ENCODE data around the gene DDX1.

DNA sequence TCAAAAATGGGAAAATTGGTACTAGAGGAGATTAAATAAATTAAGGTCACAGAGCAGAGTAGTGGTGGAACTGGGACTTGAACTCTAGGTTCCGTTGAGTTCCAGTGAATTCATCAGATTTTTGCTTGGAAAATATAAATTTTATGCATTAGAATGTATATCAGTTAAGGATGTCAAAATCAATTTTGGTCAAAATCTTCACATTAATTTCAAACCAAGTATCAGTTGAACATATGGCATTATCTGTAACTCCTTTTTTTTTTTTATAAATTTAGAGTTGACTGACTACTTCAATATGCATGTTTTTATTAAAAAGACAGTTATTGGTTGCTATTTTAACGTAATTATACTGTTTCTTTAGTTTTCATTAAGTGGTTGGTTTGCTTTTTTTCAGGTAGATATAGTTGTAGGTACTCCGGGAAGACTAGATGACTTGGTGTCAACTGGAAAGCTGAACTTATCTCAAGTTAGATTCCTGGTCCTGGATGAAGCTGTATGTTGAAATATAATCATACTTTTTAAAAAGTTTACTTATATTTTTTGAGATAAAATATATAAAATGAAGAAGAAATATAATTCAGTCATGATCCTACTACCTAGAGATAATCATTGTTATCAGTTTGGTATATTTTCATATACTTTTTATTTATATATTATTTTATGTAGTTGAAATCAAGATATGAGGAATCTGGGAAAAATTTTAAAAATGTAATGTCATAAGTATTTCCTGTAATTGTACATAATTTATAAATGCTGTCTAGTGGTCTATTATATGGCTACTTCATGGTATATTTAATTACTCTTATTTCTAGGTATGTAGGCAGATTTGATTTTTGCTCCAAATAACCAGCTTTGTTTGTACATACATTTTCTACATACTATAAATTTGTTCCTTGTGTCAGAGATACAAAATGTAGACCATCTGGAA lies 25.4 kb downstream of the DDX1 start:
- TF ChIP-seq, protein P1, sequence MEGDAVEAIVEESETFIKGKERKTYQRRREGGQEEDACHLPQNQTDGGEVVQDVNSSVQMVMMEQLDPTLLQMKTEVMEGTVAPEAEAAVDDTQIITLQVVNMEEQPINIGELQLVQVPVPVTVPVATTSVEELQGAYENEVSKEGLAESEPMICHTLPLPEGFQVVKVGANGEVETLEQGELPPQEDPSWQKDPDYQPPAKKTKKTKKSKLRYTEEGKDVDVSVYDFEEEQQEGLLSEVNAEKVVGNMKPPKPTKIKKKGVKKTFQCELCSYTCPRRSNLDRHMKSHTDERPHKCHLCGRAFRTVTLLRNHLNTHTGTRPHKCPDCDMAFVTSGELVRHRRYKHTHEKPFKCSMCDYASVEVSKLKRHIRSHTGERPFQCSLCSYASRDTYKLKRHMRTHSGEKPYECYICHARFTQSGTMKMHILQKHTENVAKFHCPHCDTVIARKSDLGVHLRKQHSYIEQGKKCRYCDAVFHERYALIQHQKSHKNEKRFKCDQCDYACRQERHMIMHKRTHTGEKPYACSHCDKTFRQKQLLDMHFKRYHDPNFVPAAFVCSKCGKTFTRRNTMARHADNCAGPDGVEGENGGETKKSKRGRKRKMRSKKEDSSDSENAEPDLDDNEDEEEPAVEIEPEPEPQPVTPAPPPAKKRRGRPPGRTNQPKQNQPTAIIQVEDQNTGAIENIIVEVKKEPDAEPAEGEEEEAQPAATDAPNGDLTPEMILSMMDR (conservative IDR thresholded peaks at IDR 0.05 in 1 of 2, IDR thresholded peaks at IDR 0.05 in 1 of 2; ENCODE audit: low read depth in 1 of 2, low read length in 2 of 2), result no peak
- TF ChIP-seq EZH2 (IDR thresholded peaks at IDR 0.05; ENCODE audit: low read length, missing control alignments), result no peak
